Cerebellar nuclear complex (tissue), 1 donor: ENCODE data around the gene KCNMB4.
A peak's percentile ranks its signal among the peaks of the same experiment; 100 is the strongest.
"Not testable (repeated sequence)": the region's sequence is repeated elsewhere in the genome, so short reads cannot be mapped to it uniquely, and the experiment has no call there.

Source experiments
- DNase-seq, 2 experiments: peaks; one replicate each; lab custom pipeline; 2025; lab: John Stamatoyannopoulos, UW

Gene KCNMB4

GRCh38 chr12:70372881-70373280 is 6.8 kb downstream of the KCNMB4 start:
- DNase-seq, result no peak

GRCh38 chr12:70379846-70380245 is 13.8 kb downstream of the KCNMB4 start:
- DNase-seq, result no peak

- no peak for DNase-seq
Measured at GRCh38 chr12:70383484-70383883, 17.4 kb downstream of the KCNMB4 start.

- no peak for DNase-seq
Measured at GRCh38 chr12:70383886-70384285, 17.8 kb downstream of the KCNMB4 start.

- no peak for DNase-seq
Measured at GRCh38 chr12:70386771-70387170, 20.7 kb downstream of the KCNMB4 start.

- no peak for DNase-seq
Measured at GRCh38 chr12:70389678-70390077, 23.6 kb downstream of the KCNMB4 start.

GRCh38 chr12:70392631-70393030 is 26.5 kb downstream of the KCNMB4 start:
- not testable (repeated sequence) for DNase-seq

GRCh38 chr12:70393787-70394499 is 27.9 kb downstream of the KCNMB4 start:
- DNase-seq, result no peak

GRCh38 chr12:70398002-70398401 is 31.9 kb downstream of the KCNMB4 start:
- DNase-seq, result no peak

- DNase-seq, result peak in 1 of 2 experiments; percentile 36
Measured at GRCh38 chr12:70398862-70399261, 32.8 kb downstream of the KCNMB4 start.

- DNase-seq, result no peak
Measured at GRCh38 chr12:70399311-70399710, 33.2 kb downstream of the KCNMB4 start.

- no peak for DNase-seq
Measured at GRCh38 chr12:70400124-70400523, 34.0 kb downstream of the KCNMB4 start.

- no peak for DNase-seq
Measured at GRCh38 chr12:70402597-70402996, 36.5 kb downstream of the KCNMB4 start.

- no peak for DNase-seq
Measured at GRCh38 chr12:70403826-70404225, 37.7 kb downstream of the KCNMB4 start.

- DNase-seq, result no peak
Measured at GRCh38 chr12:70408004-70408790, 42.1 kb downstream of the KCNMB4 start.

- DNase-seq, result no peak
Measured at GRCh38 chr12:70415987-70416386, 49.9 kb downstream of the KCNMB4 start.

- peak in 1 of 2 experiments; percentile 29 for DNase-seq
Measured at GRCh38 chr12:70417121-70417520, 51.0 kb downstream of the KCNMB4 start.

GRCh38 chr12:70418101-70418500 is 52.0 kb downstream of the KCNMB4 start:
- DNase-seq, result no peak

- no peak for DNase-seq
Measured at GRCh38 chr12:70422631-70423030, 56.5 kb downstream of the KCNMB4 start.

- no peak for DNase-seq
Measured at GRCh38 chr12:70426620-70427019, 60.5 kb downstream of the KCNMB4 start.

- no peak for DNase-seq
Measured at GRCh38 chr12:70427611-70428010, 61.5 kb downstream of the KCNMB4 start.

GRCh38 chr12:70430400-70430799 is 64.3 kb downstream of the KCNMB4 start:
- DNase-seq, result no peak

- DNase-seq, result no peak
Measured at GRCh38 chr12:70436836-70437235, 70.7 kb downstream of the KCNMB4 start.
